SK-N-MC (cell line): ENCODE data around the gene ATP6V0A1.

ENCODE experiments used
- DNase-seq: peaks from one replicate; pipeline ENCODE4 v3.0.0-alpha.2; 2011; ENCODE audit warnings: low read depth, low spot score
- H3K27ac ChIP-seq: fragments of 200-600 bp; sonication (generic); 2 replicates; pipeline ENCODE4 v1.5.1; 2016; ENCODE audit warnings: mixed run types
- H3K36me3 ChIP-seq: fragments of 200-600 bp; sonication (generic); 2 replicates; pipeline ENCODE4 v1.6.1; 2017; ENCODE audit warnings: antibody characterized with exemption, low read length, mixed read lengths; ENCODE audit not compliant: insufficient read depth
- H3K4me3 ChIP-seq: fragments of 200-600 bp; sonication (generic); 2 replicates; pipeline ENCODE4 v1.5.1; 2016
- H3K9ac ChIP-seq: fragments of 200-600 bp; sonication (generic); 2 replicates; pipeline ENCODE4 v1.8.0; 2017; ENCODE audit warnings: mixed run types, mixed read lengths; ENCODE audit not compliant: insufficient read length
- H3K9me3 ChIP-seq: fragments of 200-600 bp; sonication (generic); 2 replicates; pipeline ENCODE4 v1.6.1; 2017; ENCODE audit warnings: low read depth, mild to moderate bottlenecking, antibody characterized with exemption, low read length, moderate library complexity, mixed read lengths
- EZH2 ChIP-seq: fragments of 200-600 bp; sonication (generic); IDR thresholded peaks from one replicate; pipeline ENCODE4 v1.6.1; 2017; ENCODE audit warnings: antibody characterized with exemption
- FOXP2 ChIP-seq: optimal IDR thresholded peaks from 2 replicates; pipeline ENCODE3; 2011; ENCODE audit warnings: mild to moderate bottlenecking, moderate library complexity; ENCODE audit not compliant: insufficient read depth; ENCODE audit errors: extremely low read length, control extremely low read depth
- POLR2AphosphoS5 ChIP-seq: IDR thresholded peaks from 2 replicates; pipeline ENCODE4 v1.6.1; 2012; ENCODE audit warnings: mild to moderate bottlenecking, low read depth, low read length, borderline replicate concordance

ATP6V0A1 gene

DNA sequence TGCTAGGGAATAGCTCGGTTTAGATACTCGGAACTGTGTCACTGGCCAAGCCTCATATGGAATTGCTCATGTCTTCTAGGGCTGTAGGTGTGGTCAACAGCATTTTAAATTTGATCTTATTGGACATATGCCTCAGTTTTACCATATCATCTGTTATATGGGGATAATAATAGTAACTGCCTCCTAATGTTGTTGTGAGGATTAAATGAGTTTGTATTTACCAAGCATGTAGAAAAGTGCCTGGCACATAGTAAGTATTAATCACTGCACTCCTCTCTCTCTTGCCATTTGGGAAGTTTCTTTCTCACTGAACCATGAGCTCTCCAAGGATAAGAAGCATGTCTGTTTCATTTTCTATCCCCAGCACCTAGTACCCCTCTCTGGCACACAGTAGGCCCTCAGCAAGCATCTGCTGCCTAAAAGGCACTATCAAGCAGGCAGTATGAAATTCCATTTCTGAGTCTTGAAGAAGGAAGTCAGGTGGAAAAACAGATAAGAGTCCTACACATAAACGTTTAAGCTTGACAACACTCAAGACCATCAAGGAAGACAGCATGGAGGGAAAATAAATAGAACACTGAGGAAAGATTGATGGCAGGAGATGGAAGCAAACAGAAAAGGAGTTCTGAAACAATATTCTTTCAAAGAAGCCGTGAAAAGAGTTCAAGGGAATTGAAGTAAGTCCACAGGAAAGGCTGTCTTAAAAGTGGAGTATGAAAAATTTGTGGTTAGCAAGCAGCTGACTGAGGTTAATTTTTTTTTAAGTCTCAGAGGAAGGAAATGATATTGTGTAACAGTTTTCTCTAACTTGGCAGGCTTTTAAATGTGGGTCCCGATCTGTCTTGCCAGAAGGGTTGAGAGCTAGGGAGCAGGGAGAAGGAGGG, 2.2 kb upstream of the ATP6V0A1 start:
- H3K4me3 ChIP-seq: peak overlapping the region; percentile 59
- DNase-seq: peak; percentile 95
- H3K27ac ChIP-seq: peak overlapping the region; percentile 51
- no peak overlapping the region for H3K9ac ChIP-seq
- no peaks in the 10 kb centered on the region for H3K36me3 ChIP-seq
- no peaks in the 10 kb centered on the region for H3K9me3 ChIP-seq
- TF ChIP-seq FOXP2 (no peak), POLR2AphosphoS5 (peak; percentile 62; the same call in 1 of the 2 replicates)

DNA sequence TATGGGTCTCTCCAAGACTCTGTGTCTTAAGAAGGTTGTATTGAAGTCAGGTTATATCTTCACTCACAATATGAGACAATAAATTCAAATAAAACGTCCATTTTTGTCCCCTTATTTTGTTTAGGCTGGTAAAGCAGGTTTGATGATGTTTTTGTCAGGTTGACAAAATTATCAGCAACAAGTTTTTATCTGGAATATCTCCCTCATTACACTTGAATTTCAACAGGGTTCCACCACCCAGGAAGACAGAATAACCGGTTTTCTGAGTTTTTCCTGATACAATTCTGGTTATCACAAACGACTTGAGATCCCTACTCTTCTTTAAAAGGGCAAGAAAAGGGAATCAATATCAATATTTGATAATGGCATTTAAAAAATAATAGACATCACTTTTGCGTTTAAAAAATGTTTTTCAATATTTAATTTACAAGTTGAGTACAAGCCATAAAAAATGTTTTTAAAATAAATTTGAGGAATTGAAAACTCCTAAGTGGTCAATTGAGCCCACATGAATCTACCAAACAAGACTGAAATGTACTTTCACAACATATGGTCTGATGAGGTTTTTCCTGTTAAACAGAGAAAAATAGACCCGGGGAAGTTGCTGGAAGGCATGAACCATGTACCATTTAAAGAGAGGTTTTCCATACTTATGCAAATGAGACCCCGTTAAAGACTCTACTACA, 1.4 kb upstream of the ATP6V0A1 start:
- TF ChIP-seq EZH2: no peak
- Histone ChIP-seq H3K36me3 (no peaks in the 10 kb centered on the region), H3K4me3 (peak overlapping the region; percentile 59), H3K9me3 (no peaks in the 10 kb centered on the region), H3K9ac (no peak overlapping the region), H3K27ac (peak overlapping the region; percentile 51)
- DNase-seq: no peak

DNA sequence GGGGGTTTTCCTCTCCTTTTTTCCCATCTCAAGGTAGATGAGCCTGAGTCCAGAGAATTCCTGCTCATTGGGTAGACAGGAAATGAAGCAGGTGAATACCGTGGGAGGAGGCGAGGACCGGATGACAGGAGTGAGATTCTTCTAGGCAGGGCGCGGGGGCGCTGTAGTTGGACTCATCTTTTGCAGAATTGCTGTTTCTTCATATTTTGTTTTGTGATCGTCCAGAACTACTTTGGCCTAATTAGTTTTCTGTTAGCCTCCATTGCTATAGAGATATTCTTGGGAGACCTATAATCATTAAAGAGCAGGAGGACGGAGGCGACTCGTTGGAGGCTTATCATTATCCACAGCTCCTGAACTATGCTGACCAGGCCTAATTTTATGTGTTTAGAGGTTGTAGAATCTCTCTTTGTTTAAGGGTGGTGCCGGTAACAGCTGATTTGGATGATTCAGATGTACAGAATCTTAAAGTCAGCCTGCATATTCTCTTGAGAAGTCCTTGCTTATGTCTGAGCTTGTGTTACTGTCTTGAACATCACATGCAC, 650 bp downstream of the ATP6V0A1 start:
- no peak for DNase-seq
- peak overlapping the region; percentile 75 for H3K9ac ChIP-seq
- no peak for TF ChIP-seq FOXP2
- no peak for TF ChIP-seq POLR2AphosphoS5
- TF ChIP-seq EZH2: no peak
- H3K4me3 ChIP-seq: peak overlapping the region; percentile 89
- H3K27ac ChIP-seq: no peak overlapping the region
- H3K9me3 ChIP-seq: no peaks in the 10 kb centered on the region
- H3K36me3 ChIP-seq: no peaks in the 10 kb centered on the region

DNA sequence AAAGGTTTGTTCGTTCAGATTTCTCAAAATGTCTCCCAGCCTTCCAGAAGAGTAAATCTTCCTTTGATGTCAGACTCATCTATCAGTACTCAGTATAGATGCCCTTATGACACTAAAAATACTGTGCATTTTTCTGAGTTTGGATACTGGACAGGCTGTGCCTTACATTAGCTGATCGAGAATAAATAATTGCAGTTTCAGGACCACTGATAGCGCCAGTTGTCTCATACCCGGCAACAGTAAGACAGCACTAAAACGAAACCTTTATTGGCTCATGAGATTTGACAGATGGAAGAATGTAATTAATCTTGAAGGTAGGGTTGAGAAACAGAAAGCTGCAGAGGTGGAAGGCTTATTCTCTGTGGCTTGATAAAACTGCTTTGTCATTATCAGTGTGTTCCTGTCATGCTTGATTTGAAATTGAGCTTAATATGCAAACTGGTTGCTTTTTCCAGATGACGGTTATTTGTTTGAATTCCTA, 1.2 kb downstream of the ATP6V0A1 start:
- Histone ChIP-seq H3K9ac (no peak overlapping the region), H3K9me3 (no peaks in the 10 kb centered on the region), H3K27ac (no peak overlapping the region), H3K36me3 (no peaks in the 10 kb centered on the region), H3K4me3 (peak overlapping the region; percentile 89)
- no peak for DNase-seq
- TF ChIP-seq FOXP2 (no peak), EZH2 (no peak), POLR2AphosphoS5 (no peak)

DNA sequence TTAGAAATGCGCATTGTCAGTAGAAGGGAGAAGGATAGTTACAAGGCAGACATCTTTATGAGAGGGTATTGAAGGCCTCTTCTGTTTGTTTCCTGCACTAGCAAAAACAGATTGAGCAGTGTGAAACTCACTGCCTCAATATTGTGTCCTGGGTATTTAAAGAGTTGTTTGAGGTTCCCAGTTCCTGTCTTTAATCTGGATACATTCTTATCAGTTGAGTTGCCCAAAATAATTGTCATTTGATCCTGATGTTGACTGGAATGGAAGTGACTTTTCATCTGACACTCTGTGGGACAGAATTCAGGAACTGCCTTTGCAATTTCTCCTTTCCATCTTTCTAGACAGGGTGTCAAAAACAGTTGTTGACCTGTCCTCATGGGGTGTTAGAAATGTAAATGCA, 1.7 kb downstream of the ATP6V0A1 start:
- Histone ChIP-seq H3K9ac (no peak overlapping the region), H3K4me3 (peak overlapping the region; percentile 89; the same call in 1 of the 2 replicates), H3K36me3 (no peaks in the 10 kb centered on the region)

GRCh38 chr17:42463976-42464400, 5.3 kb downstream of the ATP6V0A1 start:
- Histone ChIP-seq H3K9ac (no peak overlapping the region), H3K27ac (no peak overlapping the region), H3K9me3 (no peaks in the 10 kb centered on the region), H3K36me3 (0 out of 2 replicates have a peak, but pooled peaks cover 19% of the 10 kb centered on the region), H3K4me3 (no peak overlapping the region)
- no peak for DNase-seq
- no peak for TF ChIP-seq EZH2
- no peak for TF ChIP-seq POLR2AphosphoS5
- TF ChIP-seq FOXP2: no peak

More for the DNA sequence above, 1.7 kb downstream of the ATP6V0A1 start:
- Histone ChIP-seq H3K9me3 (no peaks in the 10 kb centered on the region), H3K27ac (no peak overlapping the region)
- no peak for DNase-seq
- TF ChIP-seq POLR2AphosphoS5: no peak
- no peak for TF ChIP-seq EZH2
- TF ChIP-seq FOXP2: no peak

- no peaks in the 10 kb centered on the region for H3K9me3 ChIP-seq
- no peak overlapping the region for H3K27ac ChIP-seq
- TF ChIP-seq EZH2 (no peak), FOXP2 (no peak), POLR2AphosphoS5 (no peak)
- H3K9ac ChIP-seq: no peak overlapping the region
- peaks cover 30% of the 10 kb centered on the region for H3K36me3 ChIP-seq
- no peak overlapping the region for H3K4me3 ChIP-seq
- no peak for DNase-seq
Observed at GRCh38 chr17:42467889-42468288, 9.2 kb downstream of the ATP6V0A1 start.

GRCh38 chr17:42472709-42473521, 14.2 kb downstream of the ATP6V0A1 start:
- Histone ChIP-seq H3K9me3 (no peaks in the 10 kb centered on the region), H3K36me3 (peaks cover 39% of the 10 kb centered on the region), H3K4me3 (no peak overlapping the region), H3K27ac (no peak overlapping the region), H3K9ac (no peak overlapping the region)
- TF ChIP-seq FOXP2 (no peak), EZH2 (no peak), POLR2AphosphoS5 (no peak)
- no peak for DNase-seq
